Hepatocyte (in vitro differentiated cells): ENCODE results near the gene ZNF423. TPM values are rescaled to one million over a fixed set of nuclear protein-coding genes. Genes with fewer than 3 reads are reported as not detected.

Experiments used
- DNase-seq: peaks from one replicate; pipeline ENCODE4 v3.0.0-alpha.2; 2016; ENCODE audit warnings: low spot score
- H2AFZ ChIP-seq: fragments of 200-600 bp; sonication (generic); 2 replicates; pipeline ENCODE4 v1.6.0; 2016; ENCODE audit warnings: antibody characterized with exemption, mild to moderate bottlenecking
- H3K27ac ChIP-seq: fragments of 200-600 bp; sonication (generic); 2 replicates; pipeline ENCODE4 v1.5.1; 2016; ENCODE audit warnings: mild to moderate bottlenecking
- H3K27me3 ChIP-seq: fragments of 200-600 bp; sonication (generic); 2 replicates; pipeline ENCODE4 v1.6.1; 2016
- H3K36me3 ChIP-seq: fragments of 200-600 bp; sonication (generic); replicated peaks from 2 replicates; pipeline ENCODE4 v1.5.1; 2016; ENCODE audit warnings: low read depth; ENCODE audit not compliant: insufficient read depth
- H3K4me1 ChIP-seq: fragments of 200-600 bp; sonication (generic); 2 replicates; pipeline ENCODE4 v1.5.1; 2016; ENCODE audit warnings: mild to moderate bottlenecking, moderate library complexity; ENCODE audit not compliant: insufficient read depth
- H3K4me2 ChIP-seq: fragments of 200-600 bp; sonication (generic); 2 replicates; pipeline ENCODE4 v1.6.0; 2016
- H3K4me3 ChIP-seq: fragments of 200-600 bp; sonication (generic); 2 replicates; pipeline ENCODE4 v1.5.1; 2016; ENCODE audit warnings: mild to moderate bottlenecking
- H3K79me2 ChIP-seq: fragments of 200-600 bp; sonication (generic); 2 replicates; pipeline ENCODE4 v1.6.0; 2017; ENCODE audit warnings: mild to moderate bottlenecking
- H3K9me2 ChIP-seq: fragments of 200-600 bp; sonication (generic); replicated peaks from 2 replicates; pipeline ENCODE4 v1.6.0; 2017; ENCODE audit warnings: mild to moderate bottlenecking; ENCODE audit not compliant: insufficient read depth
- H3K9me3 ChIP-seq: fragments of 200-600 bp; sonication (generic); 2 replicates; pipeline ENCODE4 v1.5.1; 2016; ENCODE audit warnings: low read depth, mild to moderate bottlenecking
- H4K20me1 ChIP-seq: fragments of 200-600 bp; sonication (generic); 2 replicates; pipeline ENCODE4 v1.6.0; 2016; ENCODE audit warnings: mild to moderate bottlenecking; ENCODE audit not compliant: insufficient read depth, poor library complexity, severe bottlenecking
- CTCF ChIP-seq: fragments of 200-600 bp; sonication (generic); IDR thresholded peaks from 2 replicates; pipeline ENCODE4 v1.5.1; 2016; ENCODE audit warnings: antibody characterized with exemption, mild to moderate bottlenecking; ENCODE audit not compliant: poor library complexity
- EZH2 ChIP-seq: fragments of 200-600 bp; sonication (generic); IDR thresholded peaks from 2 replicates; pipeline ENCODE4 v1.6.1; 2016; ENCODE audit warnings: antibody characterized with exemption, mild to moderate bottlenecking, borderline replicate concordance
- EZH2phosphoT487 ChIP-seq: fragments of 200-600 bp; sonication (generic); IDR thresholded peaks from one replicate; pipeline ENCODE4 v1.6.1; 2018; ENCODE audit warnings: antibody characterized with exemption, mild to moderate bottlenecking, low read depth, moderate library complexity; ENCODE audit not compliant: unreplicated experiment, severe bottlenecking
- WGBS: methylation state at CpG from one replicate; pipeline ENCODE4 v1.1.6; 2016; ENCODE audit warnings: low lambda C conversion rate; ENCODE audit errors: missing lambda C conversion rate; 5-methylcytosine and 5-hydroxymethylcytosine counted together
- polyA plus RNA-seq: library from polyadenylated mRNA; unstranded; fragments of >200 nt; fragmentation: Nextera tagmentation; extraction: Ambion mirVana; gene quantifications from 2 replicates; pipeline ENCODE4 v1.2.1, GENCODE V29; 2016
- total RNA-seq: library from RNA; depleted of rRNA; stranded (reverse); fragments of >200 nt; gene quantifications from 2 replicates; pipeline ENCODE4 v1.2.3, GENCODE V29; 2014

ZNF423 gene
- total and polyA plus RNA-seq, 2 experiments from 2014 or later = 9.6 to 11.8 TPM

DNA sequence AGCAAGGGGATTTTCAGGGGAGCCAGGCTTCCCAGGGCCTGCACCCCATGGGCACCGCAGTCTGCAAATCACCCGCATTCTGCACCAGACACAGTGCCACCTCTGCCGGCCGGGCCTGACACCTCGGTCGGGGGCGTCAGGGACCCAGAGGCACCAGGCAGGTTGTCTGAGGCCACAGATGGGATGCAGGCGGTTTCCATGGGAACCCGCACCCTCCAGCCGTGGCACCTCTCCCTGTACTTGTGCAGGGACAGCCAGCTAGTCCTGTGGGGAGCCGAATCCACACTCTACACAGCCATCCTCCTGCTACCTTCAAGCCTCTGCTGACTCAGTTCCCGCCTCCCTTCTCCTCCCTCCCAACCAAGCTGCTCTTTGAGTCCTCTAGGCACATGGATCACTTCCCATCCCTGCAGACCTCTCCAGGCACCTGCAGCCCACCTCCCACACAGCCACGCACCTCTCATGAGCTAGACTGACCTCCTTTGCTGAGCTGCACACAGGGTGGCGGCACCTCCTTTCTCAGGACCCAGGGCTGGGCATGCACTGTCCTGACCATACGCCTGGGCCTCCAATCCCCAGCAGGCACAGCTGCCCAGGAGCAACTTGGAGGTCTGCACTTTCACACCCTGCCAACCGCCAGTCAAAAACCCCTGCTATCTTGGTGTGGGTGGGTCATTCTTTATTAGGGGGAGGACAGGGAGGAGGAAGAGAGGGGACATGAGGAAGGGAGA, 362.9 kb downstream of the ZNF423 start:
- DNase-seq = no peak
- Histone ChIP-seq H2AFZ (no peak overlapping the region), H3K4me1 (peaks cover 7% of the 10 kb centered on the region), H3K27me3 (no peaks in the 10 kb centered on the region), H4K20me1 (no peaks in the 10 kb centered on the region), H3K4me2 (no peak overlapping the region), H3K4me3 (no peak overlapping the region), H3K79me2 (no peaks in the 10 kb centered on the region), H3K36me3 (no peaks in the 10 kb centered on the region), H3K27ac (no peak overlapping the region), H3K9me2 (no peaks in the 10 kb centered on the region), H3K9me3 (no peaks in the 10 kb centered on the region)
- TF ChIP-seq CTCF (no peak), EZH2phosphoT487 (no peak), EZH2 (no peak)
- 98% methylated on average over 16 of the region's 16 CpGs for WGBS

DNA sequence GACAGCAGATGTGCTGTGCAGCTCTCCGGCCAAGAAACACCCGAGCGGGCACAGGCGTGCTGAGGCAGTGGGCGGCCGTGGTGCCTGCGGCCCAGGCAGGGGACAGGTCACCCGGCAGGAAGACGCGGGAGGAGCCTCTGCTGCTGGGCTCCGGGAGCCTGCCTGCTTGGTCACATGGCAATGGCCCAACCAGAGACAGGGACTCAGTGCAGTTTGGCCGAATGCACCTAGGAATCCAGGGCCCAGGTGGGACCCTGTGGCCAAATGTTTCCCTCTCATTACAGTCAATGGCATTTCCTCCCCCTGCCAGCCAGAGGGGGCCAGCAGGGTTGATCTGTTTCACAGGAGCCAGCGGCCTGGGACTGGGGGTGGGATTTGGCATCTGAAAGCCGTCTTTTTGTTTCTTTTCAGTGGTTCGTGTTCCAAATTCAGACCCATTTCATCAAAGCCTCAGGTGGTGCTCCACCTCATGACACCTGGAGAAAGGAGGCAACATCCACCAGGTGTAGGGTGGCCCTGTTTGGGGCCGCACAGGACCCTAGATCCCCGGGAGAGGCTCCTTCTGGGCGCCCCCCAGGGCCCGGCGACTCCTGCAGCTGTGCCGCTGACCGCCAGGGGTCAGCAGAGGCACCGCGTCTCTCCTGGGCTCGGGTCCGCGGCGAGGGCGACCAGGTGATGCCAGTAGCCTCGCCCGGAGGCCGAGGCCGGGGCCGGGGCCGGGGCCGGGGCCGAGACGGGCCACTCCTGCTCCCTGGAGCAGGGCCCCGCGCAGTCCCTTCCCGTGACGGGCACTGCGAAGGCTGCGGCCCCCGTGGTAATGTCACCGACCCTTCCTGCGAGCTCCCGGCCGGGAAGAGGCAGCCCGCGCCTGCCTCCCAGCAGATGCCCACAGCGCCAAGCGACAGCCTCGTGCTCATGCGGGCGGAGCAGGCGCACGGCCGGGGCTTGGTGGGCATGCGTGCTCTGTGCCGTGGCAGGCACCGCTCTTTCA, 363.8 kb downstream of the ZNF423 start:
- Histone ChIP-seq H3K9me2 (no peaks in the 10 kb centered on the region), H3K4me3 (no peak overlapping the region), H3K9me3 (no peaks in the 10 kb centered on the region), H3K27me3 (no peaks in the 10 kb centered on the region), H3K4me2 (peak overlapping the region; percentile 79), H4K20me1 (no peaks in the 10 kb centered on the region), H3K4me1 (peaks cover 7% of the 10 kb centered on the region), H2AFZ (no peak overlapping the region), H3K27ac (no peak overlapping the region), H3K79me2 (no peaks in the 10 kb centered on the region), H3K36me3 (no peaks in the 10 kb centered on the region)
- WGBS = 48% methylated on average over 61 of the region's 62 CpGs
- no peak for TF ChIP-seq EZH2
- TF ChIP-seq CTCF = peak; percentile 88
- no peak for TF ChIP-seq EZH2phosphoT487
- peak; percentile 63 for DNase-seq

DNA sequence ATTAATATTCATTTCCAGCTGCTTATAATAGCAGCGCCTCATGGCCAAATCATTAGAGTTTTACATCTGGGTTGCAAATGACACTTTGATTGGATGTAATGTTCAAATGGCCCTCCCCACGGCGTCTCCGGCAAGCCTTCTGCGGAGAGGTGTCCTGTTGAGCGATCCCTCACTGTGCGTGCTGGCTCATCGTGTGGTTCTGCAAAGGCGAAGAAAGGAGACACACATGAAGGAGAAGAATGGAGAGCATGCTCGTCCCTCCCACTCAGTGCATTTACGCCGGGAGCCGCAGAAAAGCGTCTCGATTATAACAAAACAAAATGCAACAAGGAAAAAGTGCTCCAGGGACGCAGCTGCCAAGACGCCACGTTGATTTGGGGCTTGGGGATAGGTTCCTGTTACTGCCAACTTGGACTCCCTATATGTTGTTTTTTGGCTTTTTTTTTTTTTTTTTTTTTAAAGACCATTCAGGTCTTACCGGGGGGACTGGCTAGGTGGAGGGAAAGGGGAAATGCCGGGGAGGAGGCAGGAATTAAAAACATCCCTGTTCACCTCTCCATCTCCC, 364.7 kb downstream of the ZNF423 start:
- H3K36me3 ChIP-seq = no peaks in the 10 kb centered on the region
- DNase-seq = no peak
- no peak for TF ChIP-seq EZH2phosphoT487
- no peak for TF ChIP-seq EZH2
- TF ChIP-seq CTCF = no peak
- H4K20me1 ChIP-seq = no peaks in the 10 kb centered on the region
- H2AFZ ChIP-seq = no peak overlapping the region
- 93% methylated on average over 20 of the region's 20 CpGs for WGBS
- H3K79me2 ChIP-seq = no peaks in the 10 kb centered on the region
- no peak overlapping the region for H3K4me2 ChIP-seq
- H3K27ac ChIP-seq = no peak overlapping the region
- peaks cover 7% of the 10 kb centered on the region for H3K4me1 ChIP-seq
- no peak overlapping the region for H3K4me3 ChIP-seq
- H3K27me3 ChIP-seq = no peaks in the 10 kb centered on the region
- no peaks in the 10 kb centered on the region for H3K9me2 ChIP-seq
- no peaks in the 10 kb centered on the region for H3K9me3 ChIP-seq
